K562 (cell line): ENCODE data around the gene PCBD2. TPM values are rescaled to one million over a fixed set of nuclear protein-coding genes. Genes with fewer than 3 reads are reported as not detected.

ENCODE experiments used
- ATAC-seq: fragments of 200-7000 bp; cut with Tn5 transposase; 3 replicates; pipeline ENCODE4 v1.9.1; 2020; ENCODE audit warnings: moderate library complexity
- BruUV-seq: library from RNA; stranded (reverse); fragments of 400-500 nt; replicated peaks from 2 replicates; lab custom pipeline; 2021; lab: Mats Ljungman, UMichigan
- CTCF ChIA-PET: fragments of 300-600 bp; formaldehyde crosslinking; extraction: SDS; loops from one replicate; lab custom pipeline; 2021; ENCODE audit warnings: low intra/inter-chr PET ratio; lab: Yijun Ruan, JAX
- POLR2A ChIA-PET: fragments of 300-600, 350-650 bp; sonication (Branson Sonifier 250); formaldehyde crosslinking; extraction: SDS; loops from one replicate; lab custom pipeline; 2021; ENCODE audit warnings: antibody characterized with exemption, inconsistent platforms; lab: Yijun Ruan, JAX
- DNase-seq, 4 experiments: peaks; one replicate each; pipeline versions ENCODE4 v3.0.0 to v3.0.0-alpha.2; 2011 to 2018; ENCODE audit warnings: low spot score in 3 of 4, mixed read lengths in 3 of 4; ENCODE audit errors: extremely low read depth in 1 of 4
- FAIRE-seq: peaks from 2 replicates; lab custom pipeline; 2011; peaks lifted over from hg19 to GRCh38; lab: Jason Lieb, UNC
- H2AFZ ChIP-seq: 2 replicates; pipeline ENCODE4 v1.6.0; 2011; ENCODE audit warnings: low read depth, low read length, control low read depth, inconsistent platforms
- H3K27ac ChIP-seq: fragments of 200-600 bp; 3 replicates; pipeline ENCODE4 v1.8.0; 2011; ENCODE audit warnings: low read depth, mild to moderate bottlenecking, control low read depth, inconsistent platforms, low read length, moderate library complexity, mixed read lengths; ENCODE audit errors: extremely low read depth
- H3K27me3 ChIP-seq, 2 experiments: fragments of 300-600 bp in 1 of 2; 2 replicates in 1 of 2; 3 replicates in 1 of 2; pipeline versions ENCODE4 v1.6.0 to v1.8.0; 2011; ENCODE audit warnings: inconsistent platforms in 2 of 2, low read length in 2 of 2, mild to moderate bottlenecking in 1 of 2, mixed read lengths in 1 of 2, moderate library complexity in 1 of 2; ENCODE audit not compliant: control insufficient read depth in 2 of 2, insufficient read depth in 2 of 2
- H3K36me3 ChIP-seq: fragments of 300-600 bp; 3 replicates; pipeline ENCODE4 v1.8.0; 2011; ENCODE audit warnings: mild to moderate bottlenecking, low read length, inconsistent platforms; ENCODE audit not compliant: control insufficient read depth, insufficient read depth
- H3K4me1 ChIP-seq, 2 experiments: fragments of 200-600 bp in 1 of 2; replicated peaks in 1 of 2; 2 replicates in 1 of 2; 3 replicates in 1 of 2; pipeline versions ENCODE4 v1.5.1 to v1.8.0; 2011; ENCODE audit warnings: inconsistent platforms in 2 of 2, low read length in 2 of 2, mild to moderate bottlenecking in 1 of 2, mixed read lengths in 1 of 2, moderate library complexity in 1 of 2; ENCODE audit not compliant: control insufficient read depth in 2 of 2, insufficient read depth in 2 of 2
- H3K4me2 ChIP-seq: 2 replicates; pipeline ENCODE4 v1.6.1; 2011; ENCODE audit warnings: low read length, control low read depth, inconsistent platforms, mixed read lengths; ENCODE audit not compliant: insufficient read depth
- H3K4me3 ChIP-seq: fragments of 200-600 bp; sonication (generic), shearing (Covaris generic); 2 replicates; pipeline ENCODE4 v1.5.1; 2016; ENCODE audit warnings: control low read depth, inconsistent platforms
- H3K79me2 ChIP-seq: fragments of 200-600 bp; 3 replicates; pipeline ENCODE4 v1.8.0; 2011; ENCODE audit warnings: low read length, inconsistent platforms; ENCODE audit not compliant: control insufficient read depth, insufficient read depth
- H3K9ac ChIP-seq, 2 experiments: 2 replicates each; pipeline versions ENCODE4 v1.6.0 to v1.6.1; 2011; ENCODE audit warnings: low read depth in 2 of 2, low read length in 2 of 2, control low read depth in 1 of 2, inconsistent platforms in 1 of 2, mild to moderate bottlenecking in 1 of 2, mixed read lengths in 1 of 2; ENCODE audit not compliant: insufficient read depth in 1 of 2
- H3K9me1 ChIP-seq: one replicate; pipeline ENCODE4 v1.6.0; 2011; ENCODE audit warnings: inconsistent platforms, mild to moderate bottlenecking, low read length, moderate library complexity; ENCODE audit not compliant: control insufficient read depth, insufficient read depth
- H3K9me3 ChIP-seq: replicated peaks from 2 replicates; pipeline ENCODE4 v1.5.1; 2011; ENCODE audit warnings: low read depth, low read length, inconsistent platforms; ENCODE audit not compliant: control insufficient read depth, insufficient read depth
- H4K20me1 ChIP-seq: replicated peaks from 2 replicates; pipeline ENCODE4 v1.6.1; 2011; ENCODE audit warnings: low read length, inconsistent platforms, mixed read lengths; ENCODE audit not compliant: control insufficient read depth, insufficient read depth
- ESRRA ChIP-seq: fragments of 450-650 bp; IDR thresholded peaks from 2 replicates; pipeline ENCODE4 v1.6.1; 2014; ENCODE audit warnings: low read depth, mild to moderate bottlenecking, moderate library complexity, borderline replicate concordance
- GTF2F1 ChIP-seq: IDR thresholded peaks from 2 replicates; pipeline ENCODE4 v1.6.1; 2011; ENCODE audit warnings: low read depth, low read length, improper control_type of control experiment
- HNRNPLL ChIP-seq: fragments of 200-400 bp; formaldehyde crosslinking; IDR thresholded peaks from 2 replicates; pipeline ENCODE4 v1.6.1; 2017; ENCODE audit warnings: low read length, low read depth, mild to moderate bottlenecking; ENCODE audit not compliant: poor library complexity, severe bottlenecking
- NEUROD1 ChIP-seq: fragments of 150-350 bp; IDR thresholded peaks from 2 replicates; pipeline ENCODE4 v1.6.1; 2014; ENCODE audit warnings: borderline replicate concordance, low read length, low read depth; ENCODE audit not compliant: partially characterized antibody
- PTRF ChIP-seq: fragments of 450-650 bp; IDR thresholded peaks from 2 replicates; pipeline ENCODE4 v1.6.1; 2016; ENCODE audit warnings: mild to moderate bottlenecking, missing genetic modification characterization, missing compliant biosample characterization
- SMARCE1 ChIP-seq: fragments of 450-650 bp; IDR thresholded peaks from 2 replicates; pipeline ENCODE4 v1.7.1; 2016; ENCODE audit warnings: mild to moderate bottlenecking
- STAT5B ChIP-seq: fragments of 250-450 bp; sonication (Bioruptor Pico); IDR thresholded peaks from 2 replicates; pipeline ENCODE4 v1.8.0; 2021; ENCODE audit warnings: mild to moderate bottlenecking, inconsistent platforms
- XRCC3 ChIP-seq: fragments of 450-650 bp; IDR thresholded peaks from 2 replicates; pipeline ENCODE4 v1.6.1; 2017; ENCODE audit warnings: mild to moderate bottlenecking, moderate library complexity
- WGBS: fragments of 100-300 bp; shearing (Covaris generic); methylation state at CpG from one replicate; pipeline ENCODE4 v1.1.6; 2016; ENCODE audit warnings: low coverage, mixed read lengths; ENCODE audit not compliant: insufficient coverage; ENCODE audit errors: missing lambda C conversion rate; 5-methylcytosine and 5-hydroxymethylcytosine counted together
- in situ Hi-C: fragments of 300-500 bp; cut with MboI; formaldehyde crosslinking; loops from 4 replicates; pipeline ENCODE4 v1.15.0; 2018; ENCODE audit warnings: inconsistent platforms, mixed read lengths
- intact Hi-C: fragments of 100-400 bp; cut with micrococcal nuclease; formaldehyde crosslinking; loops from 2 replicates; pipeline ENCODE4 v1.14.2; 2022
- polyA plus RNA-seq, 8 experiments: library from polyadenylated mRNA; depleted of rRNA in 4 of 8; stranded (reverse) in 5 of 8; unstranded in 3 of 8; fragments of >200 nt; fragmentation: Nextera tagmentation in 2 of 8; fragmentation: Illumina TruSeq in 1 of 8; extraction: Ambion mirVana in 2 of 8; extraction: Trizol in 1 of 8; gene quantifications; 2 replicates each; pipeline versions ENCODE4 v1.2.1 to v1.2.3, GENCODE V29; 2011 to 2014; ENCODE audit warnings: inconsistent platforms in 1 of 8, missing spikeins in 1 of 8
- total RNA-seq, 7 experiments: library from RNA; depleted of rRNA in 6 of 7; stranded (reverse); fragments of >200 nt in 6 of 7; fragmentation: Illumina TruSeq in 2 of 7; extraction: Trizol in 2 of 7; gene quantifications; 2 replicates each; pipeline versions ENCODE4 v1.2.1 to v1.2.3, GENCODE V29; 2011 to 2021; ENCODE audit warnings: low replicate concordance in 1 of 7

Gene PCBD2
- total and polyA plus RNA-seq, 9 of the 15 experiments (the other 6 are each of a cell fraction or from before 2014, with no cell fraction given): 5.2 to 13.8 (median 7.8) TPM

DNA sequence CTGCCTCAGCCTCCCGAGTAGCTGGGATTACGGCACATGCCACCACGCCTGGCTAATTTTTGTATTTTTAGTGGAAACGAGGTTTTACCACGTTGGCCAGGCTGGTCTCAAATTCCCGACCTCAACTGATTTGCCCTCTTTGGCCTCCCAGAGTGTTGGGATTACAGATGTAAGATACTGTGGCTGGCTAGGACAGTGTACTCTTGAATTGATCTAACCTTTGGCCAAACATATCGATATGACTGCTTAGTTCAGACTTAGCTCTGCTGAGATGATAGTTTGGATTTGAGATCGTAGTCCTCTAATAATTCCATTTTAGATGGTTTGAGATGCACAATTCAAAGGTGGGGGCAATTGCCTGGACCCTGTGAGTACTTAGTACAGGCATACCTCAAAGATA is 15.6 kb upstream of the PCBD2 start:
- no peaks in the 10 kb centered on the region for H3K79me2 ChIP-seq
- POLR2A ChIA-PET: interaction anchor here (0.9 kb wide), 1 partner anchor 15 kb away, joined by 3 read pairs; the partner anchor contains the start of gene PCBD2
- CTCF ChIA-PET: no interaction called here
- no peaks in the 10 kb centered on the region for H3K36me3 ChIP-seq
- no peaks in the 10 kb centered on the region for H3K4me1 ChIP-seq
- H3K9me3 ChIP-seq: no peaks in the 10 kb centered on the region
- H3K4me2 ChIP-seq: no peak overlapping the region
- DNase-seq (no peak), ATAC-seq (no peak), FAIRE-seq (no peak)
- H3K4me3 ChIP-seq: no peak overlapping the region
- no peak overlapping the region for H2AFZ ChIP-seq
- intact Hi-C loops (no loop called here), in situ Hi-C loops (no loop called here)
- H3K9ac ChIP-seq: no peak overlapping the region
- H3K27me3 ChIP-seq: peaks cover 0 to 7% of the 10 kb centered on the region in 2 experiments; a peak in 2 of 5 replicates
- no TSS peak for BruUV-seq
- no peaks in the 10 kb centered on the region for H4K20me1 ChIP-seq
- H3K9me1 ChIP-seq: no peaks in the 10 kb centered on the region
- WGBS: 59% methylated on average over 8 of the region's 8 CpGs
- no peak overlapping the region for H3K27ac ChIP-seq
- TF ChIP-seq SMARCE1 (no peak), NEUROD1 (no peak), XRCC3 (no peak), ESRRA (no peak), GTF2F1 (no peak), HNRNPLL (no peak), STAT5B (CRISPR knock-in tag) (no peak), PTRF (tag) (no peak)
